HEK293 (cell line): ENCODE data around the gene PAPOLG.

Experiments used
- CTCF ChIA-PET: fragments of 350-600 bp; formaldehyde crosslinking; extraction: SDS; loops from one replicate; lab custom pipeline; 2021; ENCODE audit warnings: antibody characterized with exemption; lab: Yijun Ruan, JAX
- POLR2A ChIA-PET: fragments of 300-600 bp; formaldehyde crosslinking; extraction: SDS; loops from one replicate; lab custom pipeline; 2020; ENCODE audit warnings: antibody characterized with exemption, inconsistent platforms; lab: Yijun Ruan, JAX
- H3K27ac ChIP-seq: fragments of 200-500 bp; sonication (Bioruptor generic); 2 replicates; pipeline ENCODE4 v1.5.1; 2014; ENCODE audit warnings: low read depth, low read length, control low read depth, inconsistent platforms; ENCODE audit errors: extremely low read depth
- H3K36me3 ChIP-seq, 2 experiments: fragments of 200-500 bp in 1 of 2; sonication (Bioruptor generic) in 1 of 2; 1 replicate in 1 of 2; 2 replicates in 1 of 2; pipeline ENCODE4 v1.5.1; 2014 to 2017; ENCODE audit warnings: inconsistent platforms in 2 of 2, low read length in 2 of 2; ENCODE audit not compliant: control insufficient read depth in 2 of 2, insufficient read depth in 1 of 2
- H3K4me1 ChIP-seq: fragments of 200-500 bp; sonication (Bioruptor generic); 2 replicates; pipeline ENCODE4 v1.5.1; 2014; ENCODE audit warnings: mild to moderate bottlenecking, low read length, inconsistent platforms; ENCODE audit not compliant: control insufficient read depth, insufficient read depth
- H3K4me3 ChIP-seq: 2 replicates; pipeline ENCODE4 v1.5.1; 2011; ENCODE audit warnings: low read depth, mild to moderate bottlenecking, control low read depth, low read length, moderate library complexity
- H3K9me3 ChIP-seq: fragments of 200-500 bp; sonication (Bioruptor generic); 2 replicates; pipeline ENCODE4 v1.5.1; 2014; ENCODE audit warnings: low read depth, low read length, inconsistent platforms; ENCODE audit not compliant: control insufficient read depth, insufficient read depth
- ATF2 ChIP-seq: fragments of 450-650 bp; formaldehyde crosslinking; IDR thresholded peaks from 2 replicates; pipeline ENCODE4 v1.5.1; 2016; ENCODE audit warnings: missing biosample characterization, missing genetic modification characterization, low read depth
- MYNN ChIP-seq: fragments of 450-650 bp; formaldehyde crosslinking; IDR thresholded peaks from 2 replicates; pipeline ENCODE4 v1.5.1; 2016; ENCODE audit warnings: missing biosample characterization, missing genetic modification characterization, borderline replicate concordance
- SCRT2 ChIP-seq: fragments of 450-650 bp; formaldehyde crosslinking; IDR thresholded peaks from 2 replicates; pipeline ENCODE4 v1.5.1; 2016; ENCODE audit warnings: missing biosample characterization, missing genetic modification characterization
- ZBTB20 ChIP-seq: fragments of 450-650 bp; formaldehyde crosslinking; IDR thresholded peaks from 2 replicates; pipeline ENCODE4 v1.5.1; 2016; ENCODE audit warnings: missing biosample characterization, missing genetic modification characterization
- ZBTB44 ChIP-seq: fragments of 450-650 bp; IDR thresholded peaks from 2 replicates; pipeline ENCODE4 v1.5.1; 2018; ENCODE audit warnings: missing biosample characterization, mild to moderate bottlenecking, missing genetic modification characterization
- ZBTB7A ChIP-seq: fragments of 450-650 bp; formaldehyde crosslinking; IDR thresholded peaks from 2 replicates; pipeline ENCODE4 v1.5.1; 2016; ENCODE audit warnings: low read depth, missing biosample characterization, missing genetic modification characterization
- ZFP41 ChIP-seq: fragments of 450-650 bp; formaldehyde crosslinking; IDR thresholded peaks from 2 replicates; pipeline ENCODE4 v1.5.1; 2016; ENCODE audit warnings: missing biosample characterization, missing genetic modification characterization, borderline replicate concordance
- ZIC2 ChIP-seq: fragments of 450-650 bp; formaldehyde crosslinking; IDR thresholded peaks from 2 replicates; pipeline ENCODE4 v1.5.1; 2016; ENCODE audit warnings: missing biosample characterization, missing genetic modification characterization
- ZNF155 ChIP-seq: fragments of 450-650 bp; formaldehyde crosslinking; IDR thresholded peaks from 2 replicates; pipeline ENCODE4 v1.5.1; 2016; ENCODE audit warnings: missing biosample characterization, missing genetic modification characterization
- ZNF18 ChIP-seq: fragments of 450-650 bp; formaldehyde crosslinking; IDR thresholded peaks from 2 replicates; pipeline ENCODE4 v1.5.1; 2016; ENCODE audit warnings: missing biosample characterization, missing genetic modification characterization
- ZNF19 ChIP-seq: fragments of 450-650 bp; formaldehyde crosslinking; IDR thresholded peaks from 2 replicates; pipeline ENCODE4; 2016; ENCODE audit warnings: missing biosample characterization, missing genetic modification characterization, low read depth
- ZNF211 ChIP-seq: fragments of 450-650 bp; formaldehyde crosslinking; IDR thresholded peaks from 2 replicates; pipeline ENCODE4 v1.5.1; 2016; ENCODE audit warnings: low read depth, missing biosample characterization, missing genetic modification characterization
- ZNF221 ChIP-seq: fragments of 450-650 bp; formaldehyde crosslinking; IDR thresholded peaks from 2 replicates; pipeline ENCODE4 v1.5.1; 2017; ENCODE audit warnings: missing biosample characterization, missing genetic modification characterization, borderline replicate concordance
- ZNF248 ChIP-seq: fragments of 450-650 bp; formaldehyde crosslinking; IDR thresholded peaks from 2 replicates; pipeline ENCODE4 v1.5.1; 2017; ENCODE audit warnings: missing biosample characterization, missing genetic modification characterization
- ZNF449 ChIP-seq: fragments of 450-650 bp; formaldehyde crosslinking; IDR thresholded peaks from 2 replicates; pipeline ENCODE4 v1.5.1; 2017; ENCODE audit warnings: missing biosample characterization, mild to moderate bottlenecking, missing genetic modification characterization, moderate library complexity
- ZNF488 ChIP-seq: fragments of 450-650 bp; formaldehyde crosslinking; IDR thresholded peaks from 2 replicates; pipeline ENCODE4 v1.5.1; 2016; ENCODE audit warnings: missing biosample characterization, missing genetic modification characterization
- ZNF549 ChIP-seq: fragments of 450-650 bp; IDR thresholded peaks from 2 replicates; pipeline ENCODE4 v1.5.1; 2018; ENCODE audit warnings: missing biosample characterization, missing genetic modification characterization, mild to moderate bottlenecking, inconsistent platforms, moderate library complexity
- ZNF658 ChIP-seq: fragments of 450-650 bp; formaldehyde crosslinking; IDR thresholded peaks from 2 replicates; pipeline ENCODE4; 2016; ENCODE audit warnings: missing biosample characterization, missing genetic modification characterization
- ZNF707 ChIP-seq: fragments of 450-650 bp; formaldehyde crosslinking; IDR thresholded peaks from 2 replicates; pipeline ENCODE4 v1.5.1; 2016; ENCODE audit warnings: missing biosample characterization, missing genetic modification characterization
- ZSCAN5A ChIP-seq: fragments of 450-650 bp; formaldehyde crosslinking; IDR thresholded peaks from 2 replicates; pipeline ENCODE4 v1.5.1; 2016; ENCODE audit warnings: missing biosample characterization, missing genetic modification characterization

PAPOLG gene

GRCh38 chr2:60834270-60834717 is 78.2 kb downstream of the PAPOLG start:
- H3K4me3 ChIP-seq = no peak overlapping the region
- no peaks in the 10 kb centered on the region for H3K4me1 ChIP-seq
- no peaks in the 10 kb centered on the region for H3K36me3 ChIP-seq
- no peaks in the 10 kb centered on the region for H3K9me3 ChIP-seq
- CTCF ChIA-PET = interaction anchor here (0.6 to 0.7 kb wide), 2 partner anchors 14 to 40 kb away, joined by 3 to 5 read pairs; no protein-coding TSS in a partner anchor
- H3K27ac ChIP-seq = no peak overlapping the region
- POLR2A ChIA-PET = interaction anchor here (0.9 kb wide), 1 partner anchor 17 kb away, joined by 3 read pairs; no protein-coding TSS in a partner anchor
- TF ChIP-seq ZBTB44 (tag by site-specific recombination) = no peak
- TF ChIP-seq MYNN = no peak
- 0 out of 2 replicates have a peak, but pooled peaks have one; percentile 17 for TF ChIP-seq ATF2 (tag by site-specific recombination)

GRCh38 chr2:60836491-60836890 is 80.4 kb downstream of the PAPOLG start:
- no peaks in the 10 kb centered on the region for H3K36me3 ChIP-seq
- no peaks in the 10 kb centered on the region for H3K4me1 ChIP-seq
- POLR2A ChIA-PET = no interaction called here
- H3K4me3 ChIP-seq = no peak overlapping the region
- TF ChIP-seq ZIC2 = no peak
- no peak for TF ChIP-seq ZBTB7A (tag by site-specific recombination)
- TF ChIP-seq ZNF155 = no peak
- no peak for TF ChIP-seq ZBTB20
- TF ChIP-seq ZNF221 (tag by site-specific recombination) = no peak
- TF ChIP-seq ZNF211 (tag by site-specific recombination) = no peak
- TF ChIP-seq ZNF248 = no peak
- no peak overlapping the region for H3K27ac ChIP-seq
- CTCF ChIA-PET = interaction anchor here (0.6 to 0.7 kb wide), 2 partner anchors 160 to 1742 kb away, joined by 3 read pairs; no protein-coding TSS in a partner anchor
- no peaks in the 10 kb centered on the region for H3K9me3 ChIP-seq

- no peaks in the 10 kb centered on the region for H3K9me3 ChIP-seq
- no peak overlapping the region for H3K4me3 ChIP-seq
- TF ChIP-seq ZNF707 (tag by site-specific recombination) (no peak), ZFP41 (tag by site-specific recombination) (no peak)
- ChIA-PET POLR2A (no interaction called here), CTCF (interaction anchor here (0.6 to 0.7 kb wide), 2 partner anchors 161 to 1741 kb away, joined by 3 read pairs; no protein-coding TSS in a partner anchor)
- no peaks in the 10 kb centered on the region for H3K4me1 ChIP-seq
- H3K36me3 ChIP-seq = no peaks in the 10 kb centered on the region
- H3K27ac ChIP-seq = no peak overlapping the region
These were observed 81.1 kb downstream of the PAPOLG start for GRCh38 chr2:60837123-60837522.

- Histone ChIP-seq H3K4me3 (no peak overlapping the region), H3K27ac (no peak overlapping the region), H3K4me1 (no peaks in the 10 kb centered on the region), H3K36me3 (no peaks in the 10 kb centered on the region), H3K9me3 (no peaks in the 10 kb centered on the region)
- ChIA-PET POLR2A (no interaction called here), CTCF (interaction anchor here (0.6 kb wide), 1 partner anchor 49 kb away, joined by 4 read pairs; no protein-coding TSS in a partner anchor)
- TF ChIP-seq ZNF449 = no peak
- no peak for TF ChIP-seq ZNF19 (tag by site-specific recombination)
- TF ChIP-seq ZSCAN5A = no peak
- TF ChIP-seq ZNF549 (tag by site-specific recombination) = no peak
- no peak for TF ChIP-seq ZNF488 (tag by site-specific recombination)
- TF ChIP-seq ZNF658 (tag by site-specific recombination) = no peak
- no peak for TF ChIP-seq ZNF18
- no peak for TF ChIP-seq SCRT2
These were observed 82.4 kb downstream of the PAPOLG start for GRCh38 chr2:60838481-60838880.
